Effector memory CD4-positive, alpha-beta T cell (primary cell): ENCODE results near the gene PDGFC.

Experiments used
- DNase-seq, 3 donors: peaks; one replicate each; pipeline ENCODE4 v3.0.0-alpha.2; 2020
- H3K27ac ChIP-seq: 2 replicates; pipeline ENCODE4 v1.7.0; 2013; ENCODE audit warnings: mild to moderate bottlenecking, low read length, moderate library complexity; ENCODE audit not compliant: insufficient read depth, poor library complexity, severe bottlenecking
- H3K27me3 ChIP-seq: replicated peaks from 2 replicates; pipeline ENCODE4 v1.7.0; 2013; ENCODE audit warnings: mild to moderate bottlenecking, low read length; ENCODE audit not compliant: insufficient read depth, control insufficient read depth, poor library complexity, severe bottlenecking
- H3K36me3 ChIP-seq: 2 replicates; pipeline ENCODE4 v1.7.0; 2013; ENCODE audit warnings: mild to moderate bottlenecking, low read length, moderate library complexity; ENCODE audit not compliant: control insufficient read depth, insufficient read depth
- H3K4me1 ChIP-seq: 2 replicates; pipeline ENCODE4 v1.7.0; 2013; ENCODE audit warnings: low read length, mild to moderate bottlenecking; ENCODE audit not compliant: control insufficient read depth, insufficient read depth, poor library complexity, severe bottlenecking
- H3K4me3 ChIP-seq: 2 replicates; pipeline ENCODE4 v1.7.0; 2013; ENCODE audit warnings: low read length, low read depth, mild to moderate bottlenecking; ENCODE audit not compliant: insufficient read depth, poor library complexity, severe bottlenecking
- H3K9me3 ChIP-seq: 2 replicates; pipeline ENCODE4 v1.7.0; 2013; ENCODE audit warnings: mild to moderate bottlenecking, low read length, moderate library complexity; ENCODE audit not compliant: control insufficient read depth

The PDGFC gene

GRCh38 chr4:156816360-156816755, 155.2 kb downstream of the PDGFC start:
- no peaks in the 10 kb centered on the region for H3K27me3 ChIP-seq
- no peak overlapping the region for H3K4me3 ChIP-seq
- no peak overlapping the region for H3K27ac ChIP-seq
- no peaks in the 10 kb centered on the region for H3K36me3 ChIP-seq
- H3K4me1 ChIP-seq = no peaks in the 10 kb centered on the region
- DNase-seq = no peak
- no peaks in the 10 kb centered on the region for H3K9me3 ChIP-seq

DNA sequence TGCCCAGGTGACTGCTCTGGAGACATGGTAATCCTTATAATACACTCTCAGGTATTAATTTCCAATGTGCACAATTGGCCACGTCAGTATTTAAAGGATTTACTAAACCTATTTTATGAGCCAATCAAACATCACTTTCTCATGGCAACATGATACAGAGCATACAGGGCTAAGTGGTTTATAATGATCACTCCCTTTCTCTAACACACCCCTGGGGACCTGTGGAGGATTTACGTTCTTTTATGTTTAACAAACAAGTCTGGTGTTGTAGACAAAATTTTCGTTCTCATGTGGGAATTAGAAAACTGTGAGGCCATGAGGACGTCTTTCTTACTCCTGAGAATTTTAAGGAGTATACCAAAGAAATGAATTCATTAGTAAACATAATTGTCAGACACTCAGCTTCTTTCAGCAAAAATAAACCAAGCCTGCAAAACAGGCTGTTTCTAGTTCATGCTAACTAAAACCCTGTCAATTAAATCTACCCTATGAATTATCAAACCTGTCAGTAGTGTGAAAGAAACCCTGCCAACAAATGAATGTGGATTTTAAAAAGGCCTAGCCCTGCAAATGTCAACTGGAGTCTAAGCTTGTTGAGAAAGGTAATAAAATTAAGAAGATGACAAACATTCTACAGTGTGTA, 155.8 kb downstream of the PDGFC start:
- Histone ChIP-seq H3K27me3 (no peaks in the 10 kb centered on the region), H3K9me3 (no peaks in the 10 kb centered on the region), H3K4me3 (no peak overlapping the region), H3K36me3 (no peaks in the 10 kb centered on the region), H3K4me1 (no peaks in the 10 kb centered on the region), H3K27ac (no peak overlapping the region)
- DNase-seq = no peak

- no peaks in the 10 kb centered on the region for H3K36me3 ChIP-seq
- no peak overlapping the region for H3K27ac ChIP-seq
- no peaks in the 10 kb centered on the region for H3K4me1 ChIP-seq
- H3K27me3 ChIP-seq = no peaks in the 10 kb centered on the region
- H3K9me3 ChIP-seq = no peaks in the 10 kb centered on the region
- H3K4me3 ChIP-seq = no peak overlapping the region
- DNase-seq = no peak
These were observed 159.6 kb downstream of the PDGFC start for GRCh38 chr4:156811963-156812362.

DNA sequence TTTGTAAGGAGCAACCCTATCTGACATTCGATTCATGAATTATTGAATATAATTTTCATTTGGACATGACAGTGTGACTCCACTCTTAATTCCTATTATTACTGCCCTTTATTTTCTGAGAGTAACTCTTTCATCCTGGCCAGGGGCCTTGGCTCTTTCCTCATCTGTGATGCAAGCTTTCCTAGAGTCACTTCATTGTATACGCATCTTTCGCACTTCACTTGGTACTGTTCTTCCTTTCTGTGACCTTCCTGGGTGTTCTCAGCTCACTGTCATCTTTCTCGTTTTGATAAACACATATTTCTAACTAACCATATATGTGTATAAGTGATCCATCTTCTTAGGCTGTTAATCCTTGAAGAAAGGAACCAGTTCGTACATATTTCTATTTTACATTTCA, 160.3 kb downstream of the PDGFC start:
- Histone ChIP-seq H3K27ac (no peak overlapping the region), H3K4me3 (no peak overlapping the region), H3K9me3 (no peaks in the 10 kb centered on the region), H3K36me3 (no peaks in the 10 kb centered on the region), H3K27me3 (no peaks in the 10 kb centered on the region), H3K4me1 (no peaks in the 10 kb centered on the region)
- DNase-seq = no peak

- H3K27me3 ChIP-seq = no peaks in the 10 kb centered on the region
- no peak overlapping the region for H3K27ac ChIP-seq
- no peaks in the 10 kb centered on the region for H3K9me3 ChIP-seq
- no peak overlapping the region for H3K4me3 ChIP-seq
- H3K36me3 ChIP-seq = no peaks in the 10 kb centered on the region
- no peaks in the 10 kb centered on the region for H3K4me1 ChIP-seq
- DNase-seq = no peak
These were observed 165.9 kb downstream of the PDGFC start for GRCh38 chr4:156805696-156806095.

DNA sequence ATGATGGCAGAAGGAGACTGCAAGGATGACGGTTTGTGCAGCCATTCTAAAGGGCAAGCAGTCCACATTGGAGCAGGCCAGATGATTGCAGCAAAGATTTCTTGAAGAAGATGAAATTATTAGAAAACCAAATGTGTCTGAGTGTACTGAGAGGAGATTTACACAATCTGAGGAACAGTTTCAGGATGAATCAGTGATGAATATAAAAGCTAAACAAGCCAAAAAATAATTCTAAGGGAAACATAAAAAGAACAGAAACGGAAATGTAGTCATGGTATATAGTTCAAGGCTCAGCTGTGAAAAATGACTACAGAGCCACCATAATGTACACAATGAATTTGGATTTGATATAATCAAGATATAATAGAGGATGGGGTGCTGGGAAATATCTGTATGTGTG, 168.5 kb downstream of the PDGFC start:
- Histone ChIP-seq H3K9me3 (no peaks in the 10 kb centered on the region), H3K4me1 (no peaks in the 10 kb centered on the region), H3K27ac (no peak overlapping the region), H3K27me3 (no peaks in the 10 kb centered on the region), H3K4me3 (no peak overlapping the region), H3K36me3 (no peaks in the 10 kb centered on the region)
- no peak for DNase-seq

- H3K27ac ChIP-seq = no peak overlapping the region
- no peak for DNase-seq
- no peaks in the 10 kb centered on the region for H3K9me3 ChIP-seq
- H3K27me3 ChIP-seq = no peaks in the 10 kb centered on the region
- H3K36me3 ChIP-seq = no peaks in the 10 kb centered on the region
- H3K4me1 ChIP-seq = no peaks in the 10 kb centered on the region
- no peak overlapping the region for H3K4me3 ChIP-seq
These were observed 171.1 kb downstream of the PDGFC start for GRCh38 chr4:156800463-156800862.

DNA sequence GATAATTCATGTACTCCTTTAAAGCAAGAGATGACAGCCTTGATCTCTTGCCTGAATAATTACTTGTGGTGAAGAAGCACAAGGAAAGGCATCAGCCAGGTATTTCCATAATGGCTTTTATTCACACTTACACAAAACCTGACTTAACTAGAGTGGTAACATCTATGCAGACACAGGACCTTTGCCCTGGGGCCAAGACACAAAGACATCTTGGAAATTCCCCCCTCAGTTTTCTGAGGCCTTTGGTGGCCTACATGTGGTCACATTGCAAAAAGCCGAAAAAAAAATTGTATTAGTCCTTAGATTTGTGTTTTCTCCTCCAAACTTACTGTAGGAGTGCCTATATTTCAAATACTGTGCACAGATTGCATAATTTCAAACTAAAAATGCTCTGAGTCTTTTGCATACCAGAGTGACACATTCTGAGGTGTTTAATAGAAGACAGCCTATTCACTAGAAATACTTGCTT, 172.4 kb downstream of the PDGFC start:
- Histone ChIP-seq H3K27ac (no peak overlapping the region), H3K4me1 (no peaks in the 10 kb centered on the region), H3K27me3 (no peaks in the 10 kb centered on the region), H3K36me3 (no peaks in the 10 kb centered on the region), H3K4me3 (no peak overlapping the region), H3K9me3 (no peaks in the 10 kb centered on the region)
- DNase-seq = no peak

- DNase-seq = no peak
- Histone ChIP-seq H3K27me3 (no peaks in the 10 kb centered on the region), H3K27ac (no peak overlapping the region), H3K4me3 (no peak overlapping the region), H3K36me3 (no peaks in the 10 kb centered on the region), H3K9me3 (no peaks in the 10 kb centered on the region), H3K4me1 (no peaks in the 10 kb centered on the region)
These were observed 173.2 kb downstream of the PDGFC start for GRCh38 chr4:156798438-156798837.

DNA sequence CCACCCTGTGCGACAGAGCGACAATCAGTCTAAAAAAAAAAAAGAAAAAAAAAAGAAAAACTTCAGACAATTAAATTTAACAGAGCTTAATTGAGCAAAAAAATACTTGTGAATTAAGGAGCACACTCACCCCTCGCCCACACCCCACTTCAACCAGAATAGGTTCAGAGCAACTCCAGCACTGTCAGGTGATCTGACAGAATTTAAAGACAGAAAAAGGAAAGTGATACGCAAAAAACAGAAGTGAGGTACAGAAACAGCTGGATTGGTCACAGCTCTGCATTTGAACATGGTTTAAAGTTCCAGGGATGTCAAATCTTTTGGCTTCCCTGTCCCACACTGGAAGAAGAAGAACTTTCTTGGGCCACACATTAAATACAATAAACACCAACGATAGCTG, 174.4 kb downstream of the PDGFC start:
- Histone ChIP-seq H3K4me1 (no peaks in the 10 kb centered on the region), H3K4me3 (no peak overlapping the region), H3K36me3 (no peaks in the 10 kb centered on the region), H3K9me3 (no peaks in the 10 kb centered on the region), H3K27me3 (no peaks in the 10 kb centered on the region), H3K27ac (no peak overlapping the region)
- DNase-seq = no peak
